Measurements from ENCODE around the gene TIAM2.

Gene TIAM2

GRCh38 chr6:155026706-155027045 is 31.6 kb downstream of the TIAM2 start:
- DNase-seq: no peak

GRCh38 chr6:155030148-155030720 is 35.1 kb downstream of the TIAM2 start:
- DNase-seq: no peak

DNA sequence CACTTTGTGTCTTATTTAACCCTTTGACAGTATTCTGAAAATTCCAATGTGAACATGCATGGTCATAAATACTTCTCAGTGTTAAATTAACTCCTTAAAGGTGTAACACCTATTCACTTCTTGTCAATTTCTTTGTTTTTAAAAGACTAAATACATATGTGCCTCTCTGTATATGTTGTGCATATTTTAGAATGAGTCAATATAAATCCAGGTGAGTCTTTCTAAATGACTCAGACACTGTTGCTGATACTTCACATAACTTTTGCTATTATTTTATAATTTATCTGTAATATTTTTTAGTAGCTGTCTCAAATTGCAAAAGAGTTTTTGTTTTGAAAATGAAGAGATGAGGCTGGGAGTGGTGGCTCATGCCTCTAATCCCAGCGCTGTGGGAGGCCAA is 36.0 kb downstream of the TIAM2 start:
- DNase-seq: no peak

DNA sequence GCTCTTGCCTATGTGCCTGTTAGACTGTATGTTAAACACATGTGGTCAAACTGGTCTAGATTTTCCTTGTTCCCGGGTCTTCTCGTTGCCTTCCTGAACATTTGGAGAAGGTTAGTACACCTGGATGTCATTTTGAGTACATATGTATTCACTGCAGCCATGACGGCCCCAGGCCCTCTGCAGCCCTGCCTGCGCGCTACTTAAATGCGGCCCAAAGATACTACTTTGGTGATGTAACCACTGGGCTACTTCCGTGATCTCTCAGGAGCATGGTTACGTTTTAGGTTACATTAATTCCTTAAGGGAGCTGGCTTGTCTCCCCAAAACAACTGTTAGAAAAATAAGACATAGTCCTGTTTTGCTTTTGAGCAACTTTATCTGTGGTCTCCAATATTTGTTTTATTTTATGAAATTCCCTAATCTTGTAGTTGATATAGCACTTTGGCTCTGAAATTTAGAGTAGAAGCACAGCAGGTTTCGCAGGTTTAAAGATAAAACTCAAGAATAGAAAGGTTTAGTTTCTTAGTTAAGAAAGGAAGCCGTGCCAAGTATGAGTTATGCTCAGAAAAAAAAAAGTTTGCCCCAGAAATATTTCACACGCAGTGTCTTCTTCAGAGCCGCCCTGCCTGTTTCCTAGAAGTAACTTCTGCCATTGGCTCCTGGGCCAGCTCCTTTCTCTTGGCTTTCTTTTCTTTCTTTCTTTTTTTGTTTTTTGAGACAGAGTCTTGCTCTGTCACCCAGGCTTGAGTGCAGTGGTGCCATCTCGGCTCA is 38.1 kb downstream of the TIAM2 start:
- no peak for DNase-seq

- no peak for DNase-seq
These were observed 41.8 kb downstream of the TIAM2 start for GRCh38 chr6:155036907-155037306.

GRCh38 chr6:155038104-155038503 is 43.0 kb downstream of the TIAM2 start:
- DNase-seq: no peak

DNA sequence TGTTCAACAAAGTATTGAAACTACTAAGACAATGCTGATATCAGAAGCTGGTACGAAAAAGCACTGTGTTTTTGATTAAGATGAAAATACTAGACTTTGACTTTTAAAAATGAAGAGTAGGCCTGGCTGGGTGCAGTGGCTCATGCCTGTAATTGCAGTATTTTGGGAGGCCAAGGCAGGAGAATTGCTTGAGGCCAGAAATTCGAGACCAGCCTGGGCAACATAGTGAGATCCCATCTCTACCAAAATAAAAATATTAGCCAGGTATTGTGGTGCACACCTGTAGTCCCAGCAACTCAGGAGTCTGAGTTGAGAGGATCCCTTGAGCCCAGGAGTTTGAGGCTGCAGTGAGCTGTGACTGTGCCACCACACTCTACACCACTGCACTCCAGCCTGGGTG is 43.4 kb downstream of the TIAM2 start:
- DNase-seq: no peak

- DNase-seq: no peak
These were observed 44.5 kb downstream of the TIAM2 start for GRCh38 chr6:155039618-155040017.

DNA sequence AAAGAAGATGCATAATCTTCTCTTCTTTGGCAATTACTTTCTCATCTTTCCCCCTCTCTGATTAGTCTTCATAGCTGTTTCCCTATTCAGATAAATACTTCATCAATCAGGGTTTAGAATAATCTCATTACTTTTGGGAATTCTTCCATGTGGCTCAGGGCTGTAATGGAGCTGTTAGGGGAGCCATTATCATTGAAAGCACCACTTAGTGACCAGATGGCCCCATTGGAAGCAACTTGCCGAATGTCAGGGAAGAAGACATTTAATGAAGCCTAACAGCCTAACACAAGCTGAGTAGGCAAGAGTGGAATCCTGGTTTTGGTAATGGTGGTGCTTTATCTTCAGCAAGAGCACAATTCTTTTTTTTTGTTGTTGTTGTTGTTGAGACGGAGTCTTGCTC is 45.0 kb downstream of the TIAM2 start:
- no peak for DNase-seq

DNA sequence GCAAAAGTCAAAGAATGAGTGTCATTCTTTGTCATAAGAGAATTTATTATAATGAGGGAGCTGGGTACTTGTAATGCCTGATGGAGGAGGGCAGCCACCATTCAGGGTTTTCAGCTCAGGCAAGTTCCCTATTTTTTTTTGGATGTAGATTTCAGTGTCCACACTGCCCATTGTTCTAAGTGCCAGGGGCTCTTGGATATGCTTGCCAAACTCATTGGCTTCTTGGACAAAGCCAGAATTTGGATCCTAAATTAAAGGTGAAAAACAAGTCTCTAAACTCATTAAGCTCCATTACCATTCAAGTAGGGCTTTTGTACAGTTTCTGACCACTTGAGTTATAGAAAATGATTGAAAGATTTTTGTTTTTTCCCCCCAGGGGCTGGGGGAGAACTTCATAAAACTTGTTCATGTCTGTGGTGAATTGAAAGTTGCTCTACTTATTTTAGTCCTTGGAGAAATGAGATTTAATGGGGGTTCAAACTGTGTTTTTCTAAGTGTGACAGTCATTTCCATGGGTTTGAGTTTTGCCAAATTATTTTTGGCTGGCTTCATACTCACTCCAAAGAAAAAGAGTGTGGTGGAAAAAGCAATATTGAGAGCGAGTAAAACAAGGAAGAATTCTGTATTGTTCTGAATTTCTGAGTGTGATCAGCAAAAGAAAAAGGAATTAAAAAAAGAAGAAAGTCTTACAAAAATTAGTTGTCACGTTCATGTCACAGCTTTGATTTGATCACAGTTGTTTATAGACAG is 46.0 kb downstream of the TIAM2 start:
- no peak for DNase-seq

GRCh38 chr6:155041741-155042279 is 46.7 kb downstream of the TIAM2 start:
- no peak for DNase-seq

DNA sequence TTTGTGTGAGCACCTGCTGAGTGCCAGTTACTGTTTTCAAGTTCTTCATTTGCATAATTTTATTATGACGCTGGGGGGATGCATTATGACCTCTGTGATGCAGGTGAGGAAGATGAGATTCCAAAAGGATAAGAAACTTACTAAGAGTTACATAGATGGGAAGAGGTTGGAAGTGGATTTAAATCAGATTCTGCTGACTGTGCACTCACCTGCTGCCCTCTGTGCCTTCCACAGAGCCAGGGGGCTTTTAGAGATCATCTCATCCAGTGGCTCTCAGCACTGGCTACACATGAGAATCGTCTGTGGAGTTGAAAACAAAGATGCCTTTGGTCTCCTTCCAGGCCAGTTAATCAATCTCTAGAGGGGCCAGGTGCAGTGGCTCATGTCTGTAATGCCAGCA is 47.9 kb downstream of the TIAM2 start:
- no peak for DNase-seq

DNA sequence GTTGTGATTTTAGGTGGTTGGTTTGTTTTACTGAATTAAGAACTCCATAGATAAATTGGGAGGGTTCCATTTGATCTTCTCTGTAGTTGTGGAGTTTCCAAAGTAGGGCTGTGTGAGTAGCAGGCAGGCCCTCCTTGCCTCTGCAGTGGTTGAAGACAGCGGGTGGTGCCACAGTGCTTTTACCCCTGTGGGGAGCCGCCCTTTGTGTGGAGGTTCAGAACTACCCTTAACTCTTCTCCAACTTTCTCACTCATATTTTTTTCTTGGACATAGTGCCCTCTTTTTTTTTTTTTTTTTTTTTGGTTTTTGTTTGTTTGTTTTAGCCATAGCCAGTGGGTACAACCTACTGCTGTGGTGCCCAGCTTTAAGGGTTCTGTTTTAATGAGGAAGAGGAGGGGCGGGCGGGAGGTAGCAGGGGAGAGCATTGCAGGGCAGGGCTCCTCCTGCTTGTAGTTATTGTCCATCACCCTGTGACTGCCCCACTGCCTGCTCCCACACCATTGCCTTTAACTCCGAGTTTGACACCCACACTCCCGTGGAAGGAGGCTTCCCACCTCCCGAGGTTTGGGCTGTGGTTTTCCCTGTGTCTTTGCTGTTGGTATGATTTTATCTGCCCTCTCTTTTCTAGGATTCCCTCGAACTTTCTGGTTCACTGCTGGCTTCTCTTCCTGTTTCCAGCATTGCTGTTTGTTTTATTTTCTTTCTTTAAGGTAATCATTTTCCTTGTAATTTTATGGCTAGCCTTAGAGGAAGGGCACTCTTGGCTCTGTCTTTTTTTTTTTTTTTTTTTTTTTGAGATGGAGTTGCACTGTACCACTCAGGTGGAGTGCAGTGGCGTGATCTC is 50.7 kb downstream of the TIAM2 start:
- DNase-seq: no peak

GRCh38 chr6:155047523-155047922 is 52.4 kb downstream of the TIAM2 start:
- no peak for DNase-seq

DNA sequence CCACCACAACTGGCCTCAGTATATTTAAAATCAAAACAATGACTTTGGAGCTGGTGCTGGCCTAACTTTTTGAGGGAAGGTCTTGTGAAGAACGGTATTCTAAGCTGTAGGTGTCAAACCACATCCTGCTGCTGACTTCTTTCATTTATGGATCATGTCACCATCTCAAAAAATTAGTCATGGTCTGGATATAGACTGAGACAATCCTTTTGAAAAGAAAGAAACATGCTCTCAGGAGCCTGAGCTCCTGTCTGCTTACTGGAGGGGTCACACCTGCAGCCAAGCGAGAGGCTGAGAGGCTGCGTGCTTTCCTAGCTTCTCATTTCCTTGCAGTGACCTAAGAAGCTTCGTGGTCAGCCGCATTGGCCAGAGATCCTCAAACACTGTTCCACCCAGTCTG is 55.2 kb downstream of the TIAM2 start:
- no peak for DNase-seq

- no peak for DNase-seq
These were observed 59.6 kb downstream of the TIAM2 start for GRCh38 chr6:155054491-155055250.

DNA sequence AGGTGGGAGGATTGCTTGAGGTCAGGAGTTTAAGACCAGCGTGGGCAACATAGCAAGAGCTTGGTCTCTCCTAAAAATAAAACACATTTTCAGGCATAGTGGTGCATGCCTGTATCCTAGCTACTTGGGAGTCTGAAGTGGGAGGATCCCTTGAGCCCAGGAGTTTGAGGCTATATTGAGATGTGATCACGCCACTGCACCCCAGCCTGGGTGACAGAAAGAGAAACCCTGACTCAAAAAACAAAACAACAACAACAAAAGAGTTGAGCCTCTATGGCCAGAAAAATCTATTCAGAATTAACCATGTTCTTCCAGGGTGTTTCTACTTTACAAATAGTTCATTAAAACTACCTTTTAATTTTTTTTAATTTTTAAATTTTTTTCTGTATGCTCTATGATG is 60.6 kb downstream of the TIAM2 start:
- DNase-seq: no peak

- no peak for DNase-seq
These were observed 61.6 kb downstream of the TIAM2 start for GRCh38 chr6:155056756-155057155.

DNA sequence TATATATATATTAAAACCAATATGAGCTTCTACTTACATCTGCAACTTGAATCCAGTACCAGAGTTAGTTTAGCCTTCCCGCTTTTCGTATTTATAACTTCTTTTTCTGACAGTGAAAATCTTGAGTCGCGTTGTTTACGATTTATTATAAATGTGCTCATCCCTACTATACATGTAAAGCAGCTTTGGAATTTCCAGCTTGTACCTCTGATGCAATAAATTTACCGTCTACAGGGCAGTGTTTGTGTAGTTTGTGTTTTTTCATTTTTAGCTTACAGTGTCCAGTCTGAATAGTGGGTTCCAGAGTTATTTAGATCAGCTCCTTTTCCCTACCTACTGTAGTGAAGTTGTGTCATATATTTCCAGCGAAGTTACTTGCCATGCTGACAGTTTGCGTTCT is 66.3 kb downstream of the TIAM2 start:
- DNase-seq: no peak

DNA sequence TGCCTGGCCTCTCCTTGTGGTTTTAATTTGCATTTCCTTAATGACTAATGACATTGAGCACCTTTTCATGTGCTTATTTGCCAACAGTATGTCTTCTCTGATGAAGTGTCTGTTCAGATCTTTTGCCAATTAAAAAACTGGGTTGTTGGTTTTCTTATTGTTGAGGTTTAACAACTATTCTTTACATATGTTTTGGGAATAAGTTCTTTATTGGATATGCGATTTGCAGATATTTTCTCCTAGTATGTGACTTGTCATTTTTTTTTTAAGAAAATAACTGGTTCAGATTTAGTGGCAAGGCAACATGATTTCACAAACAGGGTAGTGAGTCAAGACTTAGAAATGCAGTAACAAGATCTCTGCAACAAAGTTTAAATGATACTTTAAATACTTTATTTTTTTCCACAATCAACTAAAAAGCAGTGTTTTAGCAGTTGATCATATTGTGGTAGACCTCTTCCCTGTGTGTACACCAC is 67.8 kb downstream of the TIAM2 start:
- DNase-seq: peak; percentile 35

GRCh38 chr6:155064303-155064702 is 69.2 kb downstream of the TIAM2 start:
- no peak for DNase-seq

DNA sequence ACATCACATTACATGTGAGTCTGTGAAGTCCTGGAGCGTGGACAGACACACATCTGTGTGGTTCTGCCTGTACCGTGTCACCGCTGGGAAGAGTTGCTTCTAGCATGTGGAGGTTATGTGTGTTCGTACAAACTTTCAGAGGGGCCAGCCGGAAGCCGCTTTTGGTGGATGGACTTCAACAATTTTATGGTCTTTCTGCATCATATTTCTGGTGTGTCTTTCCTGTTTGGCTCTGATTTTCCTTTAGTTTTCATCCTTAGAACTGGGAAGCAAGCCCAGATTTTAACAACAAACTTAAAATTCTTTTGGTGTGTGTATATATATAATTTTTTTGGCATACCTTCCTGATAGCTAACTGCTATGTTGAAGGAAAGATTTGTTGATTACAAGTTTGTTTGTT is 71.2 kb downstream of the TIAM2 start:
- no peak for DNase-seq

Data from amniotic stem cell (primary cell).